Measurements from ENCODE around the gene HLA-F.
A peak's percentile ranks its signal among the peaks of the same experiment; 100 is the strongest.

HLA-F gene

DNA sequence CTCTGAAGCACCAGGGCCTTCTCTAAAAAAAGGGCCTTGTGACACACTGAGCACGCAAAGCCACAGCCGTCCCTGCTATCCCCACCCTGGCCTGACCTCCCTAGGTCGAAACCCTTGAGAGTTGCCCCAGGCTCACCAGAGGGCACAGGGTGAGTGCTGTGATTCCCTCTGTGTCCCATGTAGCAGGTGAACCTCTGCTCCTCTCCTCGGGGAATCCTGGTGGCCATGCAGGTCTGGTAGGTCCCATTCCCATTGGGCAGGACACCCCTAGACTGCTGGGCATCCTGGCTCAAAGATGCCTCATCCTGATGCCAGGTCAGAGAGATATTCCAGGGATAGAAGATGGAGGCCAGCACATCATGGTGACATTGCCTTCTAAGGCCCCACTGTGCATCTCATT lies 20.9 kb downstream of the HLA-F start:
- no peak for DNase-seq (ENCODE audit: low read depth, low spot score)

DNA sequence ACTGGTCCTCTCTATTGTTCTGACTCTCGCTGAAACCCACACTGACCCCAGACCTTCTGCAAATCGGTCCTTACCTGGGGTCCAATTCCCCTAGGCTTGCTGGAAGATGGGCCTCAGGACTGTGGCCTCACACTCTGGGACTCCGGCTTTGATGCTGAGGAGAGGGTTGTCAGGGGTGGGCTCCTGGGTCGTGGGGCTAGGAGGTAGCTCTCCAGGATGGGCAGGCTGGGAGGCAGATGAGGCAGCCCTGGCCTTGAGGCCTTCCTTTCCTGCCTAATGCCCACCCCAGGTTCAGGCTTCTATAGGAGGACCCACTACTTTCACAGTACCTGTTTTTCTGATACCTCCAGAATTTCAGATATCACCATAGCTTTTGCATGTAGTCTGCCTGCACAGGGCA lies 21.4 kb downstream of the HLA-F start:
- DNase-seq (ENCODE audit: low read depth, low spot score) = no peak

DNA sequence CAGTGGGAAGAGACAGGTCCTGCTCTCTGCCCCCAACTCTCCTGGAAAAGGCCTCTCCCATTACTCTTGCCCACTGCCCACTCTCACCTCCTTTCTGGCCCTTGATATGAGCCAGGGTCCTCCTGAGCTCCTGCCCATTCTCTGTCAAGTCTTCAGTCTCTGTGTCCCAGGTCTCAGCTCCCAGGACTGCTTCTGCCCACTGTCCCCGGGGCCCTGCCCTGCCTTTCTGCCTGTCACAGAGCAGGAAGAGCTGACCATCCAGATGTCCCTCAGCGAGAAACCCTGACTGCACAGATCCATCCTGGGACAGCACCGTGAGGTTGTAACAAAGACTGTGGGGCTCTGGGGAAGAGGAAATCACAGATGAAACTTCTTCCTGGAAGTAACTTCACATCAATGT lies 22.2 kb downstream of the HLA-F start:
- no peak for DNase-seq (ENCODE audit: low read depth, low spot score)

DNA sequence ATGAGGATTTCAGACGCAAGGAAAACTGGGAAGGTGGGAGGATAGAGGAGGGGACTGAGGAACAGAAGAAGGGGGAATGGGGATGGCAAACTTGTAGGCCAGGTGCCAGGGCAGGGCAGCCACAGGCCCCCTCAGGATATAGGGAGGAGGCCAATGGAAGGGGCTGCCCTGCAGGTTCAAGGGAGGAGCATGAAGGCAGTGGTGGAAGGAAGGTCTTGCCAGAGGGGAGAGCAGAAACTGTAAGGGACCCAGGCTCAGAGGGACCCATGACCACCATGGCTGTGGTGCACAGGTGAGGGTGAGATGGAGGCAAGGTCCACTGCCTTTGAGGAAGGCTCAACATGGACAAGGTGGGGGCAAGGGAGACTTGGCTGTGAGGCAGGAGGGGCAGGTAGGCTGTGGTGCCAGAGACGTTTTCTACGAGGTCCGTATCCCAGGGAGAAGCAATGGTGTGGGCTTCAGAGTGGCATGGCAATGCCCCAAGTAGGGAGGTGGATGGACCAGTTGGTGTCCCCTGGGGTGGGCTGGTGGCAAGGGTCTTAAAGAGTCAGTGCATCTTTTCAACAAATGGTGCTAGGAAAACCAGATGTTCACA lies 22.7 kb downstream of the HLA-F start:
- DNase-seq (ENCODE audit: low read depth, low spot score) = no peak

DNA sequence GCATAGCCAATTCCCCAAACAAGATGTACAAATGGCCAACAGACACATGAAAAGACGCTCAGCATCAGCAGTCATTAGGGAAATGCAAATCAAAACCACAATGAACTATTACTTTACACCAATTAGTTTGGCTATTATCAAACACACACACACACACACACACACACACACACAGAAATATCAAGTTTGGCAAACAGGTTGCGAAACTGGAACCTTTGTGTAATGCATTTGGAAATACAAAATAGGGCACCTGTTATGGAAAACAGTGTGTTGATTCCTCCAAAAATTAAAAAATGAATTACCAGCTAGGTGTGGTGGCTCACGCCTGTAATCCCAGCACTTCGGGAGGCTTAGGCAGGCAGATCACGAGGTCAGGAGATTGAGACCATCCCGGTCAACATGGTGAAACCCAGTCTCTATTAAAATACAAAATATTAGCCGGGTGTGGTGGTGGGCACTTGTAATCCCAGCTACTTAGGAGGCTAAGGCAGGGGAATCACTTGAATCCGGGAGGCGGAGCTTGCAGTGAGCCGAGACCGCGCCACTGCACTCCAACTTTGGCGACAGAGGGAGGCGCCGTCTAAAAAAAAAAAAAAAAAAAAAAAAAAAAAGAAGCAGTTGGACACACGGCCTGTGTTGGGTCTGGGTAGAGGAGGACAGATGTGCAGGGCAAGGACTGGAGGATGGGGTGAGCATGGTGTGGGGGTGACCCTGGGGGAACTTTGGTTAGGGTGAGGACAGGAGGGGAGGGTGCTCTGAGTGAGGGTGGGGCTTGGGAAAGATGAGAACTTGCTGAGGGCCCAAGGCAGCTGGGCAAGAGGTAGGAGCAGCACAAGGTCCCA lies 23.8 kb downstream of the HLA-F start:
- DNase-seq (ENCODE audit: low read depth, low spot score) = no peak

DNA sequence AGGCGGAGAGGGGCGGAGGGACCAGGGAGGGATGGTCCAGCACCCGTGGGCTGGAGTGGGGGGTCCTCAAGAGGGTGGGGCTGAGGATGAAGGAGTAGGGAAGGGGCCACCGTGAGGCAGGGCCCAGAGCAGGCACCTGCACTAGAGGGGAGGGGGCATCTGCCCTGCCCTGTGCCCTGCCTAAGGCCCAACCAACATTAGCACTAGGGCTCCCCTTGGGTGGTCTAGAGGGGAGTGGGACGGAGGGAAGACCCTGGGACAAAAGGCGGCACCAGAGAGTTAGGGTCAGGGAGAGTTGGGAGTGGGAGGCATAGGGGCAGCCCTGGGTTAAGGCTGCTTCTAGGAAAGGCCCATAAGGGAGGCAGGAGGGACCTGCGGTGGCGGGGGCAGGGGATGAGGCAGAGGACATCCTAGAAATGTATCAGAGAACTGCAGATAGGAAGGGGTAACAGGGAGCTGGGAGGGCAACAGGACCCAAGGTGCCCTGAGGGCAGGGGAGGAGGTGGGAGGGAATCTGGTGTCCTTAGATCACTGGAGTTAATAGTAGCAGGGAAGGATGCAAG lies 24.5 kb downstream of the HLA-F start:
- DNase-seq (ENCODE audit: low read depth, low spot score) = no peak

DNA sequence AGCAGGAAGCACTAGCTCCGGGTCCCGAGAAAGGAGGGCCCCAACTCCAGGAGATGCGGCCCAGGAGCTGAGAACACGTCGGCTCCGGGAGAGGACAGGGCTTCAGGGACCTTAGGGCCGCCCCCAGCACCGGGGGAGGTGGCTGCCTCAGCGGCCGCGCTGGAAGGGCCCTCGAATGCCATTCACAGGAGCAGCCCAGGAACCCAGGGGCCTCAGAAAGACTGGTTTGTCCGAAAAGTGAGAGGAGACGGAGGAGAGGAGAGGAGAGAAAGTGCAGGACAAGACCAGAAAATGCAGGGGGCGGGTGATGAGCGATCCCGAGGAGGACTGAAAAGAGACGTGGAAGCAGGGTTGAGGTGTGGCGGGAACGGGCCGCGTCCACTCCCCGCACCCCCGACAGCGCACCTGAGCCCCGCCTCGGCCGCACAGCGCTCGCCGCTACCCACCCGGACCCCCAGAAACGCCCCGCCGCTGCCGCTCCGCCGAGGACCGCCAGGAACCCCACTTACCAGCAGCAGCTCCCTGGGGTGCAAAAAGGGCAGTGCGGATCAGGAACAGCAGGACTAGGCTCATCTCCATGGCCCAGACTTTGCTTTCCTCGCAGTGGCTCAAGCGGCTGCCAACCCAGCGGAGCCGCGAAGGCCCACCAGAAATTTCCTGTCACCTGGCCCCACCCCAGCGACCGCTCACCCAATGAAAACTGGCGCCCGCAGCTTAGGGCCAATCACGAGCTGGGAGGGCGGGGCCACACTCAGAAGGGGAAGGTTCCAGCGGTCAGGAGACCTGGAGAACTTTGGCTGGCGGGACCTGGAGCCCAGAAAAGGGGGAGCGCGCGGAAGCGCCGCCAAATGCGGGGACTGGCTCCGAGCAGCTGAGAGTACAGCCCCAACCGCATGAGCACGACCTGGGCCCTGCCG lies 25.4 kb downstream of the HLA-F start:
- peak; percentile 40 for DNase-seq (ENCODE audit: low read depth, low spot score)

DNA sequence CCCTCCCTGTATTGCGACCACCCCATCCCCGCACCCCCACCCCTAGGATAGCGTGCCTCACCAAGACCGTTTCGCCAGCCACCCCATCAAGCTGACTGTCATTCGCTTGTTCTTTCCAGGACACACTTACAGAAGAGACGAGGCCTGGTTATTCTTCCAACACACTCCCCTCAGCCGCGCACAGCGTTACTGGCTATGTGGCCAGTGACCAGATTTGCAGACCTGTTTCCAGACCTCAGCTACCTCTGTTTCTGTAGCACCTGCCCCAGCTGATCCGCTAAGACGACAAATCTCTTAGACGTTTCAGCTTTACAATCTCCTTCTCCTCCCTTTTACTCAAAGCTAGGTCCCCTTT lies 26.1 kb downstream of the HLA-F start:
- DNase-seq (ENCODE audit: low read depth, low spot score) = no peak

DNA sequence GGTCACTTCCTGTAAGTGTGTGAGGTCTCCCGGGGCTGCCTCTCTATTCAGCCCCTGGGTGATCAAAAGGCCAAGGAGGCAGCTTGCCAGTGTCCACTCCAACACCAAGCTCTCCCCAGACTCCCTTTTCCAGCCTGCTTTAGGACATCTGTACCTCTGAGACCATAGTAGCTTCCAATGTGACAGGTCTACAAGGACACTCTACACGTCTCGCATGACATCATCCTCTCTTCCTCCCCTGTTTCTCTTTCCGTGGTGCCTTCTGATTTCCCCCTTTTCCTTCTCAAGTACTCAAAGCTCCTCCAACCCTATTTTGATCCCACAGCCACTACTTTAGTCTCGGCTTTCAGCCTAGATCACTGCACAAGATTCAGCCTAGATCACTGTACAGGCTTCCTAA lies 26.4 kb downstream of the HLA-F start:
- no peak for DNase-seq (ENCODE audit: low read depth, low spot score)

DNA sequence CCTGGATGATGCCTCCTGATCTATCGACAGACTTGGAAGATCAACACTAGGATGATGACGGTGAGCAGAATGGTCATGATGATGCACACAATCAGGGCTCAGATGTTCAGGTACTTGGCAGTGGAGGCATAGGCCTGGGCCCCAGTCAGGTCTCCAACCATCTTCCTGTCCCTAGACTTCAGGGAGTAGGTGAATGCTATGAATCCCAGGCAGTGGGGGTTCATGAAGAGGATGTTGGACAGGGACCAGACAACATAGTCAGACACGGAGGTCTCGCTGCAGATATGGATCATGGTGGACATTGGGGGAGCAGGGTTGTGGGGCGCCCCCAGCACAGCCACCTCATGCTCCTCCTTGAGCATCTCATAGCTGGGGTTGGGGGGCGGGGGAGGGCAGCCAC lies 27.5 kb downstream of the HLA-F start:
- no peak for DNase-seq (ENCODE audit: low read depth, low spot score)

DNA sequence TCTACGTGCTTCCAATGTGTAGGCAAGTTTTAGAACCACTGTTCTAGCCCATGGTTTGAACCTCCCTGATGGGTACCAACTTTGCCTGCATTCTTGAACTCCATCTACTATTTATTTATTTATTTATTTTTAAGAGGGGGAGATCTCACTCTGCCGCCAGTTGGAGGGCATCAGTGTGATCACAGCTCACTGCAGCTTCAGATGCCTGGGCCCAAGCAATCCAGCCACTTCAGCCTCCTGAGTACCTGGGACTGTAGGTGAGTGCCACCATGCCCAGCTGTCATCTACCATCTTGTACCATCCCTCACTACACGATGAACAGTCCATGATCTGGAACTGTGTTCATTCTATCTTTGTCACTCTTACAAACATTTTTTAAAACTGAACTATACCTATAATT lies 28.2 kb downstream of the HLA-F start:
- DNase-seq (ENCODE audit: low read depth, low spot score) = no peak

DNA sequence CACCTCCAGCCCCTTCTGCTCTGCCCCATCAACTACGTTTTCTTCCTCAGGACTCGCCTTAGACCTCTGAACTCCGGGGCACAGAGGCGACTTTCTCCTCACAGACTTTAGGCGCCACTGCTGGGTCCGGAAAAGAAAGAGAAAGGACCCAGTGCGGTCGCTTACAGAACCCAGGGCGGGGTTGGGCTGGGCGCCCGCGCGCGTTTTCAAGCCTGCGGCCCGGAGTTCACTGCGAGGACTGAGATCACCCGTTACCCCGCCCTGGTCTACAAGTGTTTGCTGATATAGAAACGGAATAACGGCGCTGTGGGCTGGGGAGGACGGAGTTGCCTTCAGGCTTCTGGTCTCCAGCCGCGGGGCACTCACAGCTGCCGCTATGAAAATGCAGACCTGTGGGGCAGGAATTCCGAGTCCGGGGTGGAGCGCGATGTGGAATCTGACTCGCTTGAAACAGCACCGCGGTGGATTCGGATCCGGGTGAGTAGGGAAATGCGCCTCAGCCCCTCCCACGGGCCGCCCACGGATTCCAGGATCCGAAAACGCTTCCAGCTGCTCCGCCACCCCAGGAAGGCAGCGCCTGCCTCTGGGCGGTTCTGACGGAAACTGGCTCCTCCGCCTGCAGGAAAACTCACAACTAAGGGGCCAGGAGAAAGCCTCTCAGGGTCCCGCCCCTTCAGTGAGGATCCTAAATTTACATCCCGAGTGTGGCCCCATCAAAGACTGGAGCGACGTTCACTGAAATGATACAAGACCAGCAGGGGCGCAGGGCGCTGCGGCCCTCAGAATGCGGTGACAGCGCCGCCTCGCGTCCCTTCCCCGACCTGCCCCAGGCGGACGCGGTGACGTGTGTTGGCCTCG lies 29.4 kb downstream of the HLA-F start:
- peak; percentile 35 for DNase-seq (ENCODE audit: low read depth, low spot score)

DNA sequence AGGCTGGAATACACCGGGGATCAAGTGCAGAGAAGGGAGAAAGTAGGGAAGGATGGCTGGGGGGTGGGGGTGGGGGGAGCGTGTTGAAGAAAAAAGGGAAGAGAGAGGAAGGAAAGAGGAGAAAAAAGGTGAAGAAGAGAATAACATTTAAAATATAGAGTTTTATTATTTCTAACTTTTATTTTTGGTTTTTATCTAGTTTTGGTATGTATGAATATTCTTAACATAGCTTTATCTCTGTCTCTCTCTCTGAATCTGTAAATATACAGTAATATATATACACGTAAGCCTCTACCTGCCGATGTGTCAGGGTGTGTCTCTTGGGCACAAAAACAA lies 30.0 kb downstream of the HLA-F start:
- no peak for DNase-seq (ENCODE audit: low read depth, low spot score)

DNA sequence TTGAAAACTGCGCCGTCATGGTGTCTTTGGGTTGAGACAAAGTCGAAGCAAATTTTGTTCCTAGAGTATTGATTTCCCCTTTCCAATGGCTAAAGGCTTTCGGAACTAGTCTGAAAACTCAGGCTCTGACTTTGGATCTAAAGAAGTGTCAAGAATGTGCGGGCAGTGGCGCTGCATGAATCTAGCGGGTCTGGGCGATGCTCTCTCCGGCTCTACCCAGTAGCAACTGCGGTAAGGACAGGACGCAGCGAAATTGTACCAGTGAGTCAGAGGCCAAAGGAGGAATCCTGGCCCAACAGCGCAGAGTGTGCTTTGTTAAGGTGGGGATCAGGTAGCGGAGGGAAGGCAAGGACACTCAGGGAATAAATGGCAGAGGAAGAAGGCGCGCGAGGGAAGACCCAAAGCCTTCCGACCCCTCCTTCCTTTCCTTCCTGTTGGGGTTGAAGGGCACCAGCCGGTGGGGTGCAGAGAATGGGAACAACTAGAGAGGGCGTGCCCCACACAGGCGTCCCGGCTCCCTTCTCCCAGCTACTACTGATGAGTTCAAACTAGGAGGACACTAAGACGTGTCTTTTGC lies 32.1 kb downstream of the HLA-F start:
- DNase-seq (ENCODE audit: low read depth, low spot score) = no peak

DNA sequence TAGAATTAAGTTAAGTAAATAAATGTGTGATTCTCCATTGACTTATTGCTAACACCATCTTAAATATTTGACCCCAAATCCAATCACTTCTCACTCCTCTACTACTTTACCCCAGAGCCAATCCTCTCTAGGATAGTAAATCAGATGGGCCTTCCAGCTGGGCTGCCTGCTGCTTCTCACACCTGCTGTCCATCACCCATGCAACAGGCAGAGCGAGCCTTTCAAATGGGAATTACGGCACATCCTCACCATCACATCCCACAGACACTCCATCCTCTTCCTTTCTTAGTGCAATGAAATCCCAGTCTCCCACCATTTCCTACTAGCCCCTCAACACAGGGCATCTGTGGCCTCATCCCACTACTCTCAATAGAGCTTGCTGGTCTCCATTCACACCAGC lies 34.0 kb downstream of the HLA-F start:
- DNase-seq (ENCODE audit: low read depth, low spot score) = no peak

DNA sequence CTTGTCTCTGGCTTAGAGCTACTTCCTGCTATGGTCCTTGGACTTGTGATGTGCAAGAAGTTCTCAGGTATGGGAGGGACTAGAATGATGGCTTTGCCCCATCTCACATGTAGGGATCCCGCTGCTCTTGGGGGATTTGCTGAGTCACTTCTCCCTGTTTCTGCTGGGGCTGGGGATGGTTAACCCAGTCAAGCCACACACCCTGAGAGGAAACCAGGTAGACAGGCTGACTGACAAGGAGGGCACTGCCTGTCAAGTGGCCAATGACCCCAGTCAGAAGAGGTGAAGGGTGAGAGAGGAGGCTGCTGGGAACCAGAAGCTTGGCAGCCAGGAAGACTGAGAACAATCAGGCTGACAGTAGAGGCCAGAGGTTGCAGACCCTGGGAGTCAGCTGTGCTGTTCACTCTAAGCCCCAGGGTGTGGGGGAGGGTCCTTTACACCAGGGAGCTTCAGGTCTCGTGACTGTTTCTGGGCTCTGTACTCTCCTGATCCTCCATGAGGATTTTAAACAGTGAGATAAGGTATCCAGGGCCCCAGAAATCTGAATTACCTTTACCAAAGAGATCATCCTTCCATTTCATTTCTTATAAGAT lies 34.6 kb downstream of the HLA-F start:
- no peak for DNase-seq (ENCODE audit: low read depth, low spot score)

DNA sequence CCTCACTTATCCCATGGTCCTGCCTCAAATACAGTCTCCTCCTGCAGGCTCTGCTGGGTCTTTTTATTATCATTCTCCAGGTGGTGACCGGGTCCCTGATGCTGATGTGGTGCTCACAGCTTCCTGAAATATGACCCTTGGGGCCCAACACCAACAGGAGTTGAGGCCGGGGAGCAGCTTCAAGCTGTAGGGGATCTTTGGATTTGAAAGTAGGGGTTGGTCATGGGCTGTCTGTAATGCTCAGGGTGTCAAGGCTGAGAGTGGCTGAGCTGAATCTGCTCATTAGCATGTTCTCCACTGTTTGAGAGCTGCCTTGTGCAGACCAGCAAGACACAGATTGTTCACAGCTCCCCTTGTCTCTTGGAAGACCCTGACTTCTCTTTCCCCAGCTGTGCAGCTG lies 35.5 kb downstream of the HLA-F start:
- no peak for DNase-seq (ENCODE audit: low read depth, low spot score)

DNA sequence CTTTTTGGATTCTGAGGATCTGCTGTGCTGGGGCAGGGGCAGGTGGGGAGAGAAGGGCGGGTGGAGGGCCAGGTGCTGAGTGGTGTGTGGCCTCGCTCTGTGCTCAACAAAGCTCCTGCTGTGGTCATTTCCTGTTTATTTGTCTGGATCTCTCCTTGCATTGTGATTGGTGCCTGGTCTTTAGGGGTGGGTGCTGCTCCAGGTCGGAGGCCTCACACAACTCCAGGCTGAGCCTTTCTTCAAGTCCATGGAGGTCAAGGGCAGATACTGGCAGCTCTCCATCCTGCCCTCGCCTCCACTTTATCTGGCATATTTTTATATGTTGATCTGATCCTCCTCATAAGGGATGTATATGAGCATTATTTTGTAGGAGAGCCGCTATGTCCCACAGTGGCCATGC lies 36.2 kb downstream of the HLA-F start:
- DNase-seq (ENCODE audit: low read depth, low spot score) = no peak

DNA sequence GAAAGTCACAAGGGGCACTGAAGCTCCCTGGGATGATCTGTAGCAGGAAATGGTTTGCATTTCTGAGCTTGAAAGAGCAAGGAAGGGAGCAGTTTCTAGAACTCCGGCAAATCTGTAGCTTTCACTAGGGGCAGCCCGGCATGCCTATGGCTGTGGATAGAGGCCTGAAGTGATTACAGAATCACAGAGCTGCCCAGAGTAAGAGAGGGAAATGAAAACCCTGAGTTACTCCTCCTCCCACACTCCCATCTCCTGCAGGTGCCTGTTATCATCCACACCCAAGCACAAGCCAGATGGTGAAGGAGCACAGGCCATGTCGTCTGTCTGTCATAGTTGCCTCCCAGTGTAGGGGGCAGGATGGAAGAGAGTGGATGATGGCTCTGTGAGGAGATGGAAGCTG lies 37.1 kb downstream of the HLA-F start:
- DNase-seq (ENCODE audit: low read depth, low spot score) = no peak

DNA sequence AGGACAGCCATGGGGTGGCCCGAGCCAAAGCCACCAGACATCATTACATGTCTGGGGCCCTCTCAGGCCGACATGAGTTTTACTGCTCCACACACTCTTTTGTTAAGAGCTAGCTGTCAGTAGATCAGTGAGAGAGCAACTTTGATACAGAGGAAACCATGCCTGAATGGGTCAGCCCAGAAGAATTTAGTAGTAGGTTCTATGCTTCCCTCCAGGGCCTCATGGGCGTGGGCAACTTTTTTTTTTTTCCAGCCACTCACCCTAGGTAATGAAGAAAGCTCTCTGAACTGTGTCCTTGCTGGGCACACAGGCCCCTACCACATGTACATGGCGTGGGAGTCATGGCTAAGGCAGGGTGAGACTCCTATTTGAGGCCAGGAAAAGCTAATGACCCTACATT lies 38.8 kb downstream of the HLA-F start:
- no peak for DNase-seq (ENCODE audit: low read depth, low spot score)

DNA sequence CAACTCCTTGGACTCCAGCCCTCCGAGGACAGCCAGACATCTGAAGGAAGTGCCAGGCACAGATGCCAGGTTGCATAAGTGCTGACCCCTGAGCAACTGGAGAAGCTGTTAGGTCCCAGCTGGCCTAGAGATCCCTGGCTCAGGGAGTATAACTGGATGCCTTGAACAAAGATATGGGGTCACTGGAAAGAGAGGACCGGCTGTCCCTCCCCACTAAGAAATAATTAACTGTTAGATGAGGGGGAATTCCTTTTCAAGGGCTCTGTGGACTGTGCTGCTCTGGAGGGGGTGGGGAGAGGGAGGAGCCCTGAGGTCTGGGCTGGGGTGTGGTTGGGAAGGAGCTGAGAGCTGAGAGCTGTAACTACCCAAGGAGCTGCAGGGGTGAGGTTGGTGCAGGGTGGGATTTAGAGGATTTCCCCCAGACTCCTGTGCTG lies 39.6 kb downstream of the HLA-F start:
- no peak for DNase-seq (ENCODE audit: low read depth, low spot score)

All from smooth muscle cell of the brain vasculature (primary cell).